Measurements from ENCODE around the gene CPED1.
"Not testable (repeated sequence)": the region's sequence is repeated elsewhere in the genome, so short reads cannot be mapped to it uniquely, and the experiment has no call there.

The CPED1 gene

GRCh38 chr7:121101083-121101482 lies 112.6 kb downstream of the CPED1 start:
- DNase-seq = no peak

- no peak for DNase-seq
Observed at GRCh38 chr7:121101621-121102020, 113.1 kb downstream of the CPED1 start.

- DNase-seq = no peak
Observed at GRCh38 chr7:121102619-121103018, 114.1 kb downstream of the CPED1 start.

GRCh38 chr7:121103086-121103485 lies 114.6 kb downstream of the CPED1 start:
- DNase-seq = no peak

- DNase-seq = no peak
Observed at GRCh38 chr7:121103579-121103978, 115.1 kb downstream of the CPED1 start.

GRCh38 chr7:121105262-121105661 lies 116.8 kb downstream of the CPED1 start:
- no peak for DNase-seq

GRCh38 chr7:121107923-121108498 lies 119.5 kb downstream of the CPED1 start:
- DNase-seq = peak; percentile 76 to 81

- DNase-seq = no peak
Observed at GRCh38 chr7:121109145-121109544, 120.6 kb downstream of the CPED1 start.

GRCh38 chr7:121113288-121113687 lies 124.8 kb downstream of the CPED1 start:
- DNase-seq = no peak

- DNase-seq = no peak
Observed at GRCh38 chr7:121116396-121116795, 127.9 kb downstream of the CPED1 start.

- no peak for DNase-seq
Observed at GRCh38 chr7:121119047-121119446, 130.5 kb downstream of the CPED1 start.

GRCh38 chr7:121123032-121123431 lies 134.5 kb downstream of the CPED1 start:
- DNase-seq = no peak

GRCh38 chr7:121125454-121125853 lies 136.9 kb downstream of the CPED1 start:
- not testable (repeated sequence) for DNase-seq

- no peak for DNase-seq
Observed at GRCh38 chr7:121126201-121126600, 137.7 kb downstream of the CPED1 start.

GRCh38 chr7:121126801-121127534 lies 138.5 kb downstream of the CPED1 start:
- DNase-seq = no peak

GRCh38 chr7:121132940-121133339 lies 144.4 kb downstream of the CPED1 start:
- no peak for DNase-seq

- DNase-seq = no peak
Observed at GRCh38 chr7:121133444-121133843, 144.9 kb downstream of the CPED1 start.

GRCh38 chr7:121137580-121137979 lies 149.1 kb downstream of the CPED1 start:
- no peak for DNase-seq

- no peak for DNase-seq
Observed at GRCh38 chr7:121138262-121138933, 149.9 kb downstream of the CPED1 start.

- no peak for DNase-seq
Observed at GRCh38 chr7:121139427-121139826, 150.9 kb downstream of the CPED1 start.

- DNase-seq = no peak
Observed at GRCh38 chr7:121140790-121141189, 152.3 kb downstream of the CPED1 start.

- DNase-seq = no peak
Observed at GRCh38 chr7:121151774-121152221, 163.3 kb downstream of the CPED1 start.

- DNase-seq = no peak
Observed at GRCh38 chr7:121153411-121153810, 164.9 kb downstream of the CPED1 start.

GRCh38 chr7:121153995-121154394 lies 165.5 kb downstream of the CPED1 start:
- DNase-seq = no peak
